Activated naive CD4-positive, alpha-beta T cell treated with anti-CD3 and anti-CD28 coated beads, Interleukin-2, amount 50 U/mL, for 24 hours (primary cell): ENCODE measurements around the gene SAMD3.
"Not testable (repeated sequence)": the region's sequence is repeated elsewhere in the genome, so short reads cannot be mapped to it uniquely, and the experiment has no call there.

Experiments
- H3K27ac Mint-ChIP-seq: one replicate; pipeline ENCODE4 v1.8.0; 2021; ENCODE audit warnings: mild to moderate bottlenecking, mixed read lengths
- H3K27me3 Mint-ChIP-seq: one replicate; pipeline ENCODE4 v1.8.0; 2021; ENCODE audit warnings: mixed read lengths
- H3K36me3 Mint-ChIP-seq: one replicate; pipeline ENCODE4 v1.8.0; 2021; ENCODE audit warnings: mixed read lengths
- H3K4me1 Mint-ChIP-seq: one replicate; pipeline ENCODE4 v1.8.0; 2021; ENCODE audit warnings: mixed read lengths
- H3K4me3 Mint-ChIP-seq: one replicate; pipeline ENCODE4 v1.8.0; 2021; ENCODE audit warnings: mild to moderate bottlenecking, mixed read lengths
- H3K9me3 Mint-ChIP-seq: one replicate; pipeline ENCODE4 v1.8.0; 2021; ENCODE audit warnings: mixed read lengths

The SAMD3 gene

DNA sequence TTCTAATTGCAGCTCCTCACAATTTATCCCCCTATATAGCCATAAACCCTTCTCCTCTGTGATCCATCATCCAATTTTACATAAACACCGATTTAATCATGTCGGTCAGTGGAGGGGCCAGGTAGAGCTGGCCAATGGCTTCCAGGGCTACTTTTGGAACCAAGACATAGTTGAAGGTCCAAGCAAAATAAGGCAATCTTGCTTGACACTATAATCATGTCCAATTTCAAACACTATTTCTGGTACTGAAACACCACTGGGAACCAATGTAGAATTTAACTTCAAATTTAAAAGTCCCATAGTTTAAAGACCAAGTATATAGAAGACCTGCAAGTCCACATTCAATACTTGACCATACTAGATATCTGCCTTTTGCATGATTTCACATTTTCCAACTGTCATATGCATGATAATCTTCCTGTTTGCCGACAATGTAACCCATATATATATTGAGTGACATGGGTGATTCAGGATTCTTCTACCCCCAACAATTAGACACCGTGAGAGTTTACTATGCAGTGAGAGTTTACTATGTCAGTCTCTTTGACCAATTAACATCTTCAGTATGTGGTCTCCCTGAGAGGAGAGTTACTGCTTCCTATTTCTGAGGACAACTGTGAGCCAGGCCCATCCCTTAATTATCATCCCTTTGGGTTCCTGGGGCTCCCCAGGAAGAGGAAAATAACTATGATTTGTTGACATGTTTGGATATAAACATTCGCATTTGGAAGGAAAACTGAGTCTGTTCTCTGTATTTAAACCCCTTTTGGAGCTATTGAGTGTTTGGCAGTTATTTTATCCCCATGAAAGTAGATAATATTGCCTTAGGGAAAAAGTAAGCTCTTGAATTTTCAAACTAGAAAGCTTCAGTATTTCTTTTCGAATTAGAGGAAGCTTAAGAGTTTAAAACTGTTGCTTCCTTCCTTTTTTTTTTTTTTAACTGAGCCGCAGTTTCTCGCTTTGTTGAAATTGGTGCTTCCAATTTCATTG, 31.8 kb downstream of the SAMD3 start:
- Mint-ChIP-seq H3K27me3 (no peaks in the 10 kb centered on the region), H3K9me3 (no peaks in the 10 kb centered on the region), H3K4me1 (peaks cover 89% of the 10 kb centered on the region), H3K27ac (peak overlapping the region; percentile 56), H3K4me3 (peak overlapping the region; percentile 11), H3K36me3 (peaks cover 10% of the 10 kb centered on the region)

DNA sequence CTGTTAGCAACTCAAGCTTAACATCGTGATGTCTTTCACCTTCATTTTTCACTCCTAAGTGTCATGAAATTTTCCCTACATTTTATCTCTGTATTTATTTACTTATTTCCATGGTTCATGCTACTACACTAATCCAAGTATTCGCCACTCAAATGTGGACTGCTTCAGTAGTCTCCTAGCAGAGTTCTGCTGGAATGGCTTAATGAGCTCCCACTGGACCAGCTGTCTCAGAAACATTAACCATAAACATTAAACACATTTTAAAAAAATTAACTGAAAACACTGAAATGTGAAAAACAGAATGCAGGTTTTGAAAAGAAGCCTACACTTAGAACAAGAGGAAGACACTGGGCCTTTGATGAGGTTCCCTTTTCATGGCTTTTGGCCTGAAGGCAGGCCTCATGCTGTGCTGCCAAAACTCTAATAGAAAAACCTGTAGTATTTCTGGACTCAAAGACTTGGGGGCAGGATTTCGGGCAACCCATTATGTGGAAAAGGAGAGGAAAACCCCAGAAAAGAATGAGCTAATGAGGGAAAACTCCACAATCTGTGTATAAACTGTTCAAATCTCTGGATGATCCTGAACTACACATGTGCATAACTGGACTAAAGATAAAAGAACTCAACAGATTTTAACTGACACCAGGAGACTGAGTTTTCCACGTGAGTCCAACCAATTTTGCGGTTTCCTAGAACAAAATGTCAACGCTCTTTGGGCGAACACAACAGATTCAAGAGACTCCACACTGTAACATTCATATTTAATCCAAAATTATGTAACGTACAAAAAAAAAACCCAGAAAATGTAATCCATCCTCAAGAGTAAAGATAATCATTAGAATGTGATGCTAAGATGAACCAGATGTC, 33.0 kb downstream of the SAMD3 start:
- no peaks in the 10 kb centered on the region for H3K9me3 Mint-ChIP-seq
- H3K4me1 Mint-ChIP-seq = peaks cover 85% of the 10 kb centered on the region
- H3K4me3 Mint-ChIP-seq = peak overlapping the region; percentile 37
- no peaks in the 10 kb centered on the region for H3K27me3 Mint-ChIP-seq
- H3K27ac Mint-ChIP-seq = no peak overlapping the region
- peaks cover 6% of the 10 kb centered on the region for H3K36me3 Mint-ChIP-seq

GRCh38 chr6:130188207-130188899, 34.4 kb downstream of the SAMD3 start:
- no peaks in the 10 kb centered on the region for H3K9me3 Mint-ChIP-seq
- H3K27ac Mint-ChIP-seq = peak overlapping the region; percentile 51
- H3K4me1 Mint-ChIP-seq = peaks cover 85% of the 10 kb centered on the region
- peaks cover 3% of the 10 kb centered on the region for H3K36me3 Mint-ChIP-seq
- H3K27me3 Mint-ChIP-seq = no peaks in the 10 kb centered on the region
- no peak overlapping the region for H3K4me3 Mint-ChIP-seq

- Mint-ChIP-seq H3K36me3 (peaks cover 4% of the 10 kb centered on the region), H3K9me3 (no peaks in the 10 kb centered on the region), H3K27me3 (no peaks in the 10 kb centered on the region), H3K4me1 (peaks cover 82% of the 10 kb centered on the region), H3K27ac (no peak overlapping the region), H3K4me3 (no peak overlapping the region)
These were observed 35.2 kb downstream of the SAMD3 start for GRCh38 chr6:130187335-130188206.

- Mint-ChIP-seq H3K27ac (peak overlapping the region; percentile 8), H3K27me3 (no peaks in the 10 kb centered on the region), H3K9me3 (no peaks in the 10 kb centered on the region), H3K4me3 (no peak overlapping the region), H3K36me3 (peaks cover 14% of the 10 kb centered on the region), H3K4me1 (peaks cover 65% of the 10 kb centered on the region)
These were observed 37.1 kb downstream of the SAMD3 start for GRCh38 chr6:130185658-130186057.

DNA sequence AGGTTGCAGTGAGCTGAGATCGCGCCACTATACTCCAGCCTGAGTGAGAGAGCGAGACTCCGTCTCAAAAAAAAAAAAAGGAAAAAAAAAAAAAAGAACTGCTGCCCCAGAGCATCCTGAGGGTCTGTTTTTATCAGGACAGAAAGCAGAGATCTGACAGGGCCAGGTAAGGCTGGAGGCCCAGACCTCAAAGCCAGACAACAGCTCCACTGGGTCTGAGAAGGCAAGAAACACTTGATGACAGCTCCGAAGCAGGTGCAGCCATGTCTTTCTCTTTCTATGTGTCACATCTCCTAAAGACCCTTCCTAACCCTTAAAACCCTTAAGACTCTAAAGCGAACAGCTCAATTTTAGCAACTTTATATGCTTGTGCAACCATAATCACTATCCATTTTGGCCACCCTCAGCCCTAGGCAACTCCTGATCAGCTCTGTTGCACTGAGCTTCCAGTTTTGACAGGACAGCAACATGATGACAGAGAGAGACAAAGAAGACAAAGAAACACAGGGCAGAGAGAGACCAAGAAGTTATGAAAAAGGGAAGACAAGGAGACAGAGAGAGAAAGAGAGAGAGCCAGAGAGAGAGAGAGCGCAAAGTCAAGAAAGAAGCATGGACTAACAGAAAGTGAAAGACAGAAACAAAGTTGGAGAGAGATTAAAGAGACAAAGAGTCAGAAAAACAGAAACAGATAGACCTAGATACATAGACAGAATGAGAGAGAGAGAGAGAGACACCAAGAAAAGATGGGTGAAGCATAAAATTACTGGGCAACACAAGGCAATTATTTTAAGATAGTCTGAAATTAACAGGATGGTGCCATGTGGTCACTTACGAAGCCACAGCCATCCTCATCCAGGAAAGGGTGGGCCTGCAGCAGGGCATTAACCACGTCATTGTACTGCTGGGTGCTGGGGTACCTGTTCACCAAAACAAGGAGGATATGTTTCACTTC, 39.2 kb downstream of the SAMD3 start:
- peaks cover 46% of the 10 kb centered on the region for H3K4me1 Mint-ChIP-seq

DNA sequence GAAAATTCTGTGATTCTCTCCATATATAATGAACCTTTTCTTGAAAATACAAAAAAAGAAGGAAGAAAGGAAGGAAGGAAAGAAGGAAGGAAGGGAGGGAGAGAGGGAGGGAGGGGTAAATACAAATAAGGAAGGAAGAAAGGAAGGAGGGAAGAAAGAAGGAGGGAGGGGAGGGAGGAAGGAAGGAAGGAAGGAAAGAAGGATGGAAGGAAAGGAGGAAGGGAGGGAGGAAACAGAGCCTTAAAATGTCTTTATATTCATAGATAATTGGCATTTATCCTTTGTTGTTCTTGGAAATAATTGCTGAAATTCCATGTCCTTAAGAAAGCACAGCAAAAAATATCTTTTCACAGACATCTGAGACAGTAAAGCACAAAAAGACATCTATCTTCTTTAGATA, 40.3 kb downstream of the SAMD3 start:
- Mint-ChIP-seq H3K9me3 (no peaks in the 10 kb centered on the region), H3K4me1 (peaks cover 42% of the 10 kb centered on the region), H3K4me3 (no peak overlapping the region), H3K36me3 (peaks cover 17% of the 10 kb centered on the region), H3K27me3 (no peaks in the 10 kb centered on the region), H3K27ac (no peak overlapping the region)

More for the DNA sequence above, 39.2 kb downstream of the SAMD3 start:
- peaks cover 17% of the 10 kb centered on the region for H3K36me3 Mint-ChIP-seq
- H3K27ac Mint-ChIP-seq = peak overlapping the region; percentile 73
- H3K27me3 Mint-ChIP-seq = no peaks in the 10 kb centered on the region
- peak overlapping the region; percentile 43 for H3K4me3 Mint-ChIP-seq
- H3K9me3 Mint-ChIP-seq = no peaks in the 10 kb centered on the region

DNA sequence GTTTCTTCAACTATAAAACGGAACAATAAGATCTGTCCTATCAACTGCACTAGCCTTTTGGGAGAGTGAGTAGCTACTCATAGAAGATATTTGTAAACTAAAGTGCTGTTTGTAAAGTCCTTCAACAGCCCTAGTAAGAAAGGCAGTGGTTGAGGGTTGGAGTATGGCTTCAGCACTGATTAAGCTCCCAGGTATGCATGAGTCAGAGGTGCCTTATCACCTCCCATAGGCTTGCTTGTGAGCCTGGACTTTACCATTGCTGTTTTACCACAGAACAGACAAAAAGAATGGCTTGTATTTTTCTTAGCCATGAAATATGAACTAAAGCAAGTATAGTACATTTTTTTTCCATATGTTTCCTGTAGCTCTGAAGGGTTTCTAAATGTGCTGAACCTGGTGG, 44.1 kb downstream of the SAMD3 start:
- Mint-ChIP-seq H3K4me1 (peaks cover 24% of the 10 kb centered on the region), H3K9me3 (no peaks in the 10 kb centered on the region), H3K36me3 (peaks cover 28% of the 10 kb centered on the region), H3K4me3 (no peak overlapping the region), H3K27ac (no peak overlapping the region), H3K27me3 (no peaks in the 10 kb centered on the region)

- Mint-ChIP-seq H3K27ac (no peak overlapping the region), H3K36me3 (peaks cover 32% of the 10 kb centered on the region), H3K4me1 (peaks cover 22% of the 10 kb centered on the region), H3K9me3 (peaks cover 6% of the 10 kb centered on the region), H3K4me3 (no peak overlapping the region), H3K27me3 (no peaks in the 10 kb centered on the region)
These were observed 46.4 kb downstream of the SAMD3 start for GRCh38 chr6:130176378-130176777.

- H3K27me3 Mint-ChIP-seq, H3K4me3 Mint-ChIP-seq, H3K9me3 Mint-ChIP-seq, H3K27ac Mint-ChIP-seq: not testable (repeated sequence)
- Mint-ChIP-seq H3K4me1 (peaks cover 22% of the 10 kb centered on the region), H3K36me3 (peaks cover 25% of the 10 kb centered on the region)
These were observed 49.3 kb downstream of the SAMD3 start for GRCh38 chr6:130173377-130174004.

- H3K27me3 Mint-ChIP-seq, H3K4me3 Mint-ChIP-seq, H3K9me3 Mint-ChIP-seq, H3K27ac Mint-ChIP-seq: not testable (repeated sequence)
- Mint-ChIP-seq H3K36me3 (peaks cover 29% of the 10 kb centered on the region), H3K4me1 (peaks cover 24% of the 10 kb centered on the region)
These were observed 52.6 kb downstream of the SAMD3 start for GRCh38 chr6:130170160-130170559.

DNA sequence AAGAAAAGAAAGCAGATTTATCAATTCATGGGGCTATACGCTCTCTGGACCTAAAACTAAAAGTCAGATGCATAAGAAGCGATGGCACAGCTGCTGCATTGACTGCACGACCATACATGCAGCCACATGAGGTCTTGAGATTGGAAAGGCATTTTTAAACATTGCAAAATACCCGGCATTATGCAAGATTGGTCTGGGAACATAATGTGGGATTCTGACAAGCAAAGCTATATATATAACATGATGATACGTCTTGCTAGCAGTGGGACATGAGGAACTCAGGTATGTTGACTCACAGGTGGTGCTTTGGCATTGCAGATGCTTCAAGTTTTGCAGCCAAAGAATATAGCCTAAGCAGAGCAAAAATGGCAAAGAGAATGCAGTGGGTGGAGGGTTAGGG, 55.1 kb downstream of the SAMD3 start:
- peaks cover 28% of the 10 kb centered on the region for H3K36me3 Mint-ChIP-seq

DNA sequence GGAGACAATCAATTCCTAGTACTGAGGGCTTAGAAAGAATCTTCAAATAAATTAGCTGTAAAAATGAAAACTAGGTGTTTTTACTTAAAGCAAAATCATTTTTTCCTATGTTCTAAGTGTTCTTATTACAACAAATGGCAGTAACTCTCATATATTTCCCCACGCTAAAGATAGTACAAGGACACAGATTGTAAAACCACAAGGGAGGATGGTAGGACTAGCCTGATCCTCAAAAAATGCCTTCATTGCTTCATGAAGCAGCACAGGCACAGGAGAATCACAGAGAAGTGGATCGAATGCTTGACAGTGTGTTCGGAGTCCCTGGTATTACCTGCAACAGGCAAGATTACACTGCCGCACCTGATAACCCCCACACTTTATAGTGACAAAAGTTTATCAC, 58.5 kb downstream of the SAMD3 start:
- no peaks in the 10 kb centered on the region for H3K27me3 Mint-ChIP-seq
- no peak overlapping the region for H3K4me3 Mint-ChIP-seq
- H3K9me3 Mint-ChIP-seq = peaks cover 10% of the 10 kb centered on the region
- H3K27ac Mint-ChIP-seq = no peak overlapping the region
- H3K36me3 Mint-ChIP-seq = peaks cover 34% of the 10 kb centered on the region
- peaks cover 34% of the 10 kb centered on the region for H3K4me1 Mint-ChIP-seq

More for the DNA sequence above, 55.1 kb downstream of the SAMD3 start:
- peaks cover 6% of the 10 kb centered on the region for H3K9me3 Mint-ChIP-seq
- H3K4me3 Mint-ChIP-seq = no peak overlapping the region
- no peak overlapping the region for H3K27ac Mint-ChIP-seq
- H3K27me3 Mint-ChIP-seq = no peaks in the 10 kb centered on the region
- H3K4me1 Mint-ChIP-seq = peaks cover 28% of the 10 kb centered on the region
